ENCODE data around the gene ADAMTS9.

Gene ADAMTS9

GRCh38 chr3:64496786-64497490 is 190.9 kb downstream of the ADAMTS9 start:
- TF ChIP-seq CTCF (IDR thresholded peaks at IDR 0.05; ENCODE audit: low read depth, low read length, missing control alignments), result no peak
- H3K27ac ChIP-seq, result no peak overlapping the region
- peaks cover 6% of the 10 kb centered on the region for H3K27me3 ChIP-seq (replicated peaks)
- DNase-seq, result no peak
- H3K36me3 ChIP-seq (replicated peaks), result no peaks in the 10 kb centered on the region
- no peak overlapping the region for H3K4me3 ChIP-seq (ENCODE audit: low read depth, low read length)
- in situ Hi-C loops (cut with HindIII; ENCODE audit: low pct_ligation_motif_present, low sequenced_read_pairs), result no loop called here

GRCh38 chr3:64495781-64496334 is 191.9 kb downstream of the ADAMTS9 start:
- Histone ChIP-seq H3K36me3 (replicated peaks) (no peaks in the 10 kb centered on the region), H3K4me3 (ENCODE audit: low read depth, low read length) (no peak overlapping the region), H3K27me3 (replicated peaks) (peaks cover 6% of the 10 kb centered on the region), H3K27ac (no peak overlapping the region)
- no peak for TF ChIP-seq CTCF (IDR thresholded peaks at IDR 0.05; ENCODE audit: low read depth, low read length, missing control alignments)
- in situ Hi-C loops (cut with HindIII; ENCODE audit: low pct_ligation_motif_present, low sequenced_read_pairs), result no loop called here
- DNase-seq, result no peak

GRCh38 chr3:64495121-64495780 is 192.5 kb downstream of the ADAMTS9 start:
- Histone ChIP-seq H3K27ac (no peak overlapping the region), H3K36me3 (replicated peaks) (no peaks in the 10 kb centered on the region), H3K4me3 (ENCODE audit: low read depth, low read length) (no peak overlapping the region), H3K27me3 (replicated peaks) (peaks cover 6% of the 10 kb centered on the region)
- no peak for DNase-seq
- in situ Hi-C loops (cut with HindIII; ENCODE audit: low pct_ligation_motif_present, low sequenced_read_pairs), result no loop called here
- TF ChIP-seq CTCF (IDR thresholded peaks at IDR 0.05; ENCODE audit: low read depth, low read length, missing control alignments), result no peak

DNA sequence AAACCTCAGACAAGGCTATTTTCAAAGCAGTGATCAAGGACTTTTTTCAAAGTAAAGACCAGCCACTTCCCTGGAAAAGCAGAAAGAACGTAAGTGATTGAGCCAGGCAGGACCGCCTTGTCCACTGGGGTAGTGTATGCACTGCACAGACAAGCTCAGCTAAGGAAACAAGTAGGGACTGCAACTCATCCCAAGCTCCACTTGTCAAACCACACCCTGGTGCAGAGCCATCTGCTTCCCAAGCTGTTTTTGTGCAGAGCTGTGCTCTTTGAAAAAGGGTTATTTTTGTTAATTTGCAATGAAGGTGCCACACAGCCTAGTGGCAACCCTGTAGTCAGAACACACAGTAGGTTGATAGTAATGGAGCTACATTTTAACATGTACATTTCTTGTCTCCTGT is 193.3 kb downstream of the ADAMTS9 start:
- TF ChIP-seq CTCF (IDR thresholded peaks at IDR 0.05; ENCODE audit: low read depth, low read length, missing control alignments), result no peak
- in situ Hi-C loops (cut with HindIII; ENCODE audit: low pct_ligation_motif_present, low sequenced_read_pairs), result no loop called here
- Histone ChIP-seq H3K36me3 (replicated peaks) (no peaks in the 10 kb centered on the region), H3K27me3 (replicated peaks) (peaks cover 6% of the 10 kb centered on the region), H3K27ac (no peak overlapping the region), H3K4me3 (ENCODE audit: low read depth, low read length) (no peak overlapping the region)
- no peak for DNase-seq

DNA sequence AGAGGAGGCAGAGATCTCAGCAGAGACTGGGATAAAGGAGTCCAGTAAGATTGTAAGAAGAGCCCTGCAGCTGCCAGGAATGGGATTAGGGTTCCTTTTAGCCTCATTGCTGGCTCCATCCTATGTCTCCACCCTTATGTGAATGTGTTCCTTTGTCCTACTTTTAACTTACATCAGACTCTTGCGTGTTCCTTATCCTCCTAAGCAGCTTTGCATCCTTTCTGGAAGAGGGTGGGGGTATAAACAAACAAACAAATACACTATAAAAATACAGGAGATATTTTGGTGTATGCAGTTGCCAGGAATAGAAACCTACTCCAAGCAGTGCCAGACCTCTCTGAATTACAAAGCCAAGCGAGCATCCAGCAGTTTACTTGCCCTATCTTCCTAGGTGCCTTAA is 194.7 kb downstream of the ADAMTS9 start:
- no peak for TF ChIP-seq CTCF (IDR thresholded peaks at IDR 0.05; ENCODE audit: low read depth, low read length, missing control alignments)
- in situ Hi-C loops (cut with HindIII; ENCODE audit: low pct_ligation_motif_present, low sequenced_read_pairs), result no loop called here
- no peak for DNase-seq
- Histone ChIP-seq H3K27me3 (replicated peaks) (peaks cover 6% of the 10 kb centered on the region), H3K36me3 (replicated peaks) (no peaks in the 10 kb centered on the region), H3K27ac (no peak overlapping the region), H3K4me3 (ENCODE audit: low read depth, low read length) (no peak overlapping the region)

All from brain microvascular endothelial cell (primary cell).